Keratinocyte (primary cell): Measurements from ENCODE around the gene RFXANK. TPM values are rescaled to one million over a fixed set of nuclear protein-coding genes. Genes with fewer than 3 reads are reported as not detected.

Experiments used
- DNase-seq: peaks from one replicate; pipeline ENCODE4 v3.0.0-alpha.2; 2011; ENCODE audit warnings: low read depth, missing footprints, low spot score
- FAIRE-seq: peaks from 2 replicates; lab custom pipeline; 2011; peaks lifted over from hg19 to GRCh38; lab: Jason Lieb, UNC
- H2AFZ ChIP-seq: 2 replicates; pipeline ENCODE4 v1.6.0; 2012; ENCODE audit warnings: low read length, control low read depth, inconsistent platforms; ENCODE audit not compliant: control insufficient read depth
- H3K27ac ChIP-seq: 2 replicates; pipeline ENCODE4 v1.5.1; 2011; ENCODE audit warnings: low read length; ENCODE audit not compliant: control insufficient read depth, insufficient read depth
- H3K27me3 ChIP-seq: 3 replicates; pipeline ENCODE4 v1.6.0; 2011; ENCODE audit warnings: low read length; ENCODE audit not compliant: control insufficient read depth, insufficient read depth; ENCODE audit errors: extremely low read depth
- H3K36me3 ChIP-seq, 2 experiments: 2 replicates in 1 of 2; 3 replicates in 1 of 2; pipeline ENCODE4 v1.5.1; 2011; ENCODE audit warnings: low read length in 2 of 2, mild to moderate bottlenecking in 1 of 2; ENCODE audit not compliant: control insufficient read depth in 2 of 2, insufficient read depth in 2 of 2; ENCODE audit errors: extremely low read depth in 1 of 2
- H3K4me1 ChIP-seq: 3 replicates; pipeline ENCODE4 v1.5.1; 2011; ENCODE audit warnings: low read length; ENCODE audit not compliant: control insufficient read depth, insufficient read depth; ENCODE audit errors: extremely low read depth
- H3K4me2 ChIP-seq: 3 replicates; pipeline ENCODE4 v1.6.0; 2011; ENCODE audit warnings: low read depth, low read length; ENCODE audit not compliant: control insufficient read depth, insufficient read depth; ENCODE audit errors: extremely low read depth
- H3K4me3 ChIP-seq, 3 experiments: fragments of 200-600 bp in 1 of 3; sonication (generic) in 1 of 3; 2 replicates in 2 of 3; 3 replicates in 1 of 3; pipeline ENCODE4 v1.5.1; 2011 to 2016; ENCODE audit warnings: low read length in 3 of 3, mild to moderate bottlenecking in 3 of 3, control low read depth in 2 of 3, inconsistent platforms in 1 of 3, low read depth in 1 of 3, mixed read lengths in 1 of 3, mixed run types in 1 of 3, moderate library complexity in 1 of 3; ENCODE audit not compliant: control insufficient read depth in 2 of 3, insufficient read depth in 2 of 3; ENCODE audit errors: extremely low read depth in 1 of 3
- H3K79me2 ChIP-seq: 2 replicates; pipeline ENCODE4 v1.6.0; 2012; ENCODE audit warnings: low read length; ENCODE audit not compliant: control insufficient read depth, insufficient read depth
- H3K9ac ChIP-seq: 3 replicates; pipeline ENCODE4 v1.6.0; 2011; ENCODE audit warnings: low read length; ENCODE audit not compliant: control insufficient read depth, insufficient read depth; ENCODE audit errors: extremely low read depth
- H3K9me1 ChIP-seq: 3 replicates; pipeline ENCODE4 v1.6.0; 2011; ENCODE audit warnings: low read length; ENCODE audit not compliant: control insufficient read depth, insufficient read depth; ENCODE audit errors: extremely low read depth
- H3K9me3 ChIP-seq: 2 replicates; pipeline ENCODE4 v1.5.1; 2012; ENCODE audit warnings: low read depth, low read length; ENCODE audit not compliant: control insufficient read depth
- H4K20me1 ChIP-seq: 3 replicates; pipeline ENCODE4 v1.6.0; 2011; ENCODE audit warnings: low read length; ENCODE audit not compliant: control insufficient read depth, insufficient read depth; ENCODE audit errors: extremely low read depth
- CTCF ChIP-seq, 3 experiments: IDR thresholded peaks in 1 of 3; conservative IDR thresholded peaks in 1 of 3; optimal IDR thresholded peaks in 1 of 3; 2 replicates in 2 of 3; 3 replicates in 1 of 3; pipeline versions ENCODE3 to v1.5.1; 2011; ENCODE audit warnings: low read length in 3 of 3, mild to moderate bottlenecking in 3 of 3, moderate library complexity in 2 of 3, control low read depth in 1 of 3, inconsistent platforms in 1 of 3; ENCODE audit not compliant: insufficient read depth in 2 of 3; ENCODE audit errors: extremely low read depth in 1 of 3
- EZH2 ChIP-seq: IDR thresholded peaks from one replicate; pipeline ENCODE4 v1.6.1; 2012; ENCODE audit warnings: inconsistent platforms, mild to moderate bottlenecking, low read length, moderate library complexity
- dilution Hi-C: fragments of 300-500 bp; cut with MboI; formaldehyde crosslinking; loops from one replicate; pipeline ENCODE4 v1.7.0; 2020; ENCODE audit warnings: low sequenced_read_pairs; ENCODE audit not compliant: extremely low pct_ligation_motif_present
- polyA plus RNA-seq, 5 experiments: library from polyadenylated mRNA; depleted of rRNA in 3 of 5; stranded (reverse) in 3 of 5; stranded (forward) in 1 of 5; unstranded in 1 of 5; fragments of >200 nt; gene quantifications; 1 replicate in 1 of 5; 2 replicates in 3 of 5; 3 replicates in 1 of 5; pipeline versions ENCODE4 v1.2.1 to v1.2.3, GENCODE V29; 2011 to 2012; ENCODE audit warnings: missing spikeins in 2 of 5, low read depth in 1 of 5, low replicate concordance in 1 of 5

RFXANK gene
- polyA plus RNA-seq, 1 donor (not counting 4 experiments of a cell fraction or from before 2014, with no cell fraction given): 49.0 TPM

DNA sequence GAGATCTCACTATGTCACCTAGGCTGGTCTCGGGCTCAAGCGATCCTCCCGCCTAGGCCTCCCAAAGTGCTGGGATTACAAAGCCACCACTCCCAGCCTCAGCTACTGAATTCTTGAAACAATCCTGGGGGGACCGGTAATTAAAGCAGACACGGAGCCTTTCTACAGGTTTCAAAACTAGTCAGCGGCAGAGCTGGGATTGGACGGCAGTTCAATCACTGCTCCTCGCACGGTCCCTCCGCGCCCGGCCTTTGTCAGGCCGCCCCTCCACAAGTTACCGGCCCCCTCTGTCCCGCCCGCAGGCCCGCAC lies 335 bp upstream of the RFXANK start:
- Histone ChIP-seq H3K4me1 (peaks cover 14% of the 10 kb centered on the region), H3K9ac (peak overlapping the region; percentile 100), H4K20me1 (no peaks in the 10 kb centered on the region), H2AFZ (peak overlapping the region; percentile 100), H3K79me2 (peaks cover 48% of the 10 kb centered on the region), H3K4me2 (peak overlapping the region; percentile 89), H3K9me1 (no peaks in the 10 kb centered on the region), H3K4me3 (peak overlapping the region; percentile 97 to 99 (median 99)), H3K27ac (peak overlapping the region; percentile 99), H3K27me3 (no peaks in the 10 kb centered on the region), H3K9me3 (no peaks in the 10 kb centered on the region), H3K36me3 (peaks cover 3 to 14% of the 10 kb centered on the region in 2 experiments)
- dilution Hi-C loops: no loop called here
- FAIRE-seq (no peak), DNase-seq (no peak)
- no peak for TF ChIP-seq CTCF (optimal IDR thresholded peaks at IDR 0.05 in 1 of 3, IDR thresholded peaks at IDR 0.05 in 1 of 3, conservative IDR thresholded peaks at IDR 0.05 in 1 of 3; ENCODE audit: extremely low read depth in 1 of 3, insufficient read depth in 2 of 3, low read length in 3 of 3)
- no peak for TF ChIP-seq EZH2

DNA sequence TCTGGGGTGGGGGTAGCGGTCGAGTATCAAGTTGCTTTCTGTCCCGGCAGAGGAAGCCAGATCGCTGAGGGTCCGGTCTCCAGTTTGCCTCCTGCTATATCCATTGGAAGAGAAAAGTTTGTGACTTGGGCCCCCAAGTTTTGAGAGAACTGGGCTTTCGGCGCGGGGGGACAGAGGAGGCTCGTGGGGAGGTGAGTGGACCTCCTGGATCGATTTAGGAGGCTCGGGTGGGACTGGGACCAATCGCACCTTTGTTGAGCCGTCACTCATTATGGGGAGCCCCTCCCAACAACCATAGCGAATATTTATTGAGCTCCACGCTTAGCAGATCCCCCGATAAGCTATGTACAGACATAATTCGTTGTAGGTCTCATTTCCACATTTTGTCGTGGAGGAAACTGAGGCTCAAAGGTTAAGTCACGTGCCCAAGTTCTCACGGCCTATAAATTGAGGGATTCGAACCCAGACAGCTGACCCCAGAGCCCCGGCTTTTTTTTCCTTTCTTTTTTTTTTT lies 909 bp downstream of the RFXANK start:
- Histone ChIP-seq H3K27ac (peak overlapping the region; percentile 66), H3K4me2 (peak overlapping the region; percentile 90), H3K36me3 (peaks cover 6 to 21% of the 10 kb centered on the region in 2 experiments), H2AFZ (peak overlapping the region; percentile 38), H3K4me1 (peaks cover 14% of the 10 kb centered on the region), H3K4me3 (peak overlapping the region; percentile 74 to 99 (median 99)), H3K9me1 (no peaks in the 10 kb centered on the region), H3K27me3 (no peaks in the 10 kb centered on the region), H3K79me2 (peaks cover 51% of the 10 kb centered on the region), H4K20me1 (no peaks in the 10 kb centered on the region), H3K9me3 (no peaks in the 10 kb centered on the region), H3K9ac (peak overlapping the region; percentile 100)
- no peak for DNase-seq
- no peak for FAIRE-seq
- dilution Hi-C loops: no loop called here
- TF ChIP-seq CTCF (optimal IDR thresholded peaks at IDR 0.05 in 1 of 3, IDR thresholded peaks at IDR 0.05 in 1 of 3, conservative IDR thresholded peaks at IDR 0.05 in 1 of 3; ENCODE audit: extremely low read depth in 1 of 3, insufficient read depth in 2 of 3, low read length in 3 of 3): no peak
- TF ChIP-seq EZH2: no peak
